ENCODE data around the gene MADCAM1.

DNA sequence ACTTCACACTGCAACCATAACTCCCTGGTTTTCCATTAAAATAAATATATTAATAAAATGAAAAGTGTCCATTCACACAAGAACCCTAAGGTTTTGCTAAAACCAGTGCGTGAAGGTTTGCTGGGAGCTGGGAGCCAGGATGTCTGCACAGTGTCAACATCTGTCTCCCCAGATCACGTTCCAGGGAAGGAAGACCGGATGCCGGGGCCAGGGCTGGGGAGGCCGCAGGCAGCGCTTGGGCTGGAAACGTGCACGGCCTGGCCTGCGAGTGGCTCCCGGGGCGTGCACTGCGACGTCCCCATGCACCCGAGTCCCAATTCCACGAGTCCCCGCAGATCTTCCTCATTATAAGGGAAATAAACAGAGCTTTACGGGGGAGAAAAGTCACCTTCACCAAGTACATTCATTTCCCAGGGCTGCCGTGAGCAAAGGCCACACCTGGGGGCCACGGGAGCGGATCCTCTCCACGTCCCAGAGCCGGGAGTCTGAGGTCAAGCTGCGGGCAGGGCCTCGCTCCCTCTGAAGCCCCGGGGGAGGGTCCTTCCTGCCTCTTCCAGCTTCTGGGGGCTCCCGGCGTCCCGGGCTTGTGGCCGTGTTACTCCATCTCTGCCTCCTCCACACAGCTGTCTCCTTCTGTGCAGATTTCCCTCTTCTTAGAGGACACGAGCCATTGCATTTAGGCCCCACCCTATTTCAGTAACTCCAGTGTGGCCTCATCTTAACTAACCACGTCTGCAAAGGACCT is 48.3 kb upstream of the MADCAM1 start:
- TF ChIP-seq, protein P1, sequence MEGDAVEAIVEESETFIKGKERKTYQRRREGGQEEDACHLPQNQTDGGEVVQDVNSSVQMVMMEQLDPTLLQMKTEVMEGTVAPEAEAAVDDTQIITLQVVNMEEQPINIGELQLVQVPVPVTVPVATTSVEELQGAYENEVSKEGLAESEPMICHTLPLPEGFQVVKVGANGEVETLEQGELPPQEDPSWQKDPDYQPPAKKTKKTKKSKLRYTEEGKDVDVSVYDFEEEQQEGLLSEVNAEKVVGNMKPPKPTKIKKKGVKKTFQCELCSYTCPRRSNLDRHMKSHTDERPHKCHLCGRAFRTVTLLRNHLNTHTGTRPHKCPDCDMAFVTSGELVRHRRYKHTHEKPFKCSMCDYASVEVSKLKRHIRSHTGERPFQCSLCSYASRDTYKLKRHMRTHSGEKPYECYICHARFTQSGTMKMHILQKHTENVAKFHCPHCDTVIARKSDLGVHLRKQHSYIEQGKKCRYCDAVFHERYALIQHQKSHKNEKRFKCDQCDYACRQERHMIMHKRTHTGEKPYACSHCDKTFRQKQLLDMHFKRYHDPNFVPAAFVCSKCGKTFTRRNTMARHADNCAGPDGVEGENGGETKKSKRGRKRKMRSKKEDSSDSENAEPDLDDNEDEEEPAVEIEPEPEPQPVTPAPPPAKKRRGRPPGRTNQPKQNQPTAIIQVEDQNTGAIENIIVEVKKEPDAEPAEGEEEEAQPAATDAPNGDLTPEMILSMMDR (conservative IDR thresholded peaks at IDR 0.05; ENCODE audit: low read length): no peak
- no peak for TF ChIP-seq EZH2phosphoT487 (IDR thresholded peaks at IDR 0.05; ENCODE audit: borderline replicate concordance)
